NB4 (cell line): ENCODE measurements around the gene OR7C2.

Source experiments
- CTCF ChIP-seq: IDR thresholded peaks from one replicate; pipeline ENCODE4 v1.5.1; 2012; ENCODE audit warnings: low read depth, low read length
- MAX ChIP-seq: IDR thresholded peaks from 2 replicates; pipeline ENCODE4 v1.6.1; 2011; ENCODE audit warnings: low read depth, low read length
- MYC ChIP-seq: IDR thresholded peaks from 2 replicates; pipeline ENCODE4 v1.6.1; 2011; ENCODE audit warnings: low read depth, low read length
- POLR2A ChIP-seq: IDR thresholded peaks from 2 replicates; pipeline ENCODE4 v1.6.1; 2011; ENCODE audit warnings: mild to moderate bottlenecking; ENCODE audit not compliant: insufficient read length; ENCODE audit errors: extremely low read depth

- TF ChIP-seq CTCF (no peak), MAX (no peak), POLR2A (no peak), MYC (no peak)
Measured at GRCh38 chr19:14944456-14944855, 3.2 kb downstream of the OR7C2 start.
